Retina (tissue), 1 donor: ENCODE results near the gene CDH13.
A peak's percentile ranks its signal among the peaks of the same experiment; 100 is the strongest.

Experiments
- DNase-seq: peaks from one replicate; pipeline ENCODE4 v3.0.0-alpha.2; 2016

Gene CDH13

DNA sequence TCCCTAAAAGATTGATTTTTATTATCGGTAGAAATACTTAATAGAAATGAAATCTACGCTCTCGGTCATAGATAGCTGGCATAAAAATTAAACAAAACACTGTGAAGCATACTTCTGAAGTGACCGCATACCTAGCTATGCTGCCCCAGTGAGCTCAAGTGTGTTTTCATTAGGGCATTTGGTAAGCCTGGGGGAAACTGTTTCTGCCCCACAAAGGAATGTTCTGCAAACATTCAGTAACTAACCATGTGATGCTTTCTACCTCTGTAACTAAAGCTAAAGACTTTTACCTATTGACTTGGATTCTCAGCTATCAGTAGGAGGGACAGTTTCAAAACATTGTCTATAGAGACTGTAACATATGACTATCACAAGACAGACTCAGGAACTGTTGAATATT is 1087.5 kb downstream of the CDH13 start:
- no peak for DNase-seq

DNA sequence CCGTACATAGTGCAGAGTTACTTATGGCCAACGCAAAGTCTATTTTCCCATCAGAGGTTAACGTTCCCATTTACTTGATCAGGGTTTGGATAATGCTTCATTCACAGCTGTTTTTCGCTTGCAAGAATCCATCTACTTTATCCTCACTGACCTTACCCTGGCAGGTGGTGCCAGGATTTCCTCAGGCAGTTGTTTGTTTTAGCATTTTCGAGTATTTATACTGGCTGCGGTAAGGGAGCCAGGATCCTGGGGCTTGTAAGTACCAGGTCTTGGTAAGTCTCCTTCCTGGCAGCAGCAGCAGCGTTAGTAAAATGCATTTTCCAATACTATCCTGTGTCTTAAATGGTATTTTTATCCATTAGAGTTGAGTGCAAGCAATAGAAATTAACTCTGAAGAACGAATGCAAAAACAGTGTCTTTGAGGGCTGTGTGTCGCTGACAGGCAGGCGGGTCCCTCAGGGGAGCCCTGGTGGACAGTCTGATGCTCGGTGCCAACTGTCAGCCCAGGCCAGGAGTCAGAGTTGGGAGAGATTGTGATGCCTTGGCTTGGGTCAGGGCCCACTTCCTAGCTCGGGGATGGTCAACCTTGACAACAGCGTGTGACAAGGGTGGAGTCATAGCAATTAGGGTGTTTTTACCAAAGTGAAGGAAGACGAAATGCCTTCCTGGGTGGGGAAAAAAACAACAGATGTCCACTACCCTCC is 1088.6 kb downstream of the CDH13 start:
- DNase-seq, result peak; percentile 15

DNA sequence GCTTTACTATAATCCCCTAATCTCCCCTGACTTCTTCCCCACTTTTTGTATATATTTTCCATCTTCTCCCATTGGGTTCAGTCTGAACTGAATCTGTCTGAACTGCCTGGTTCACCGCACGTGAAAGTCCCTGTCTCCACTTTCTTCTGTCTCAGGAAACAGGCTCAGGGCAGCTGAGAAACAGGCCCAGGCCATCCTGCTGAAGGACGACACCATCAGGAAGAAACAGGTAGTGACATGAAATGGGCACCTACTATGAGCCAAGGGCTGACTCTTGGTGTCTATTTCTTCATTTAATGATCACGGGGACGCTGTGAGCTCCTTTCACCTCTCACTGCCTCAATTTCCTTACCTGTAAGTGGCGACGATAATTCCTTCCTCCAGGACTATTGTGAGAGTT is 1090.5 kb downstream of the CDH13 start:
- no peak for DNase-seq

DNA sequence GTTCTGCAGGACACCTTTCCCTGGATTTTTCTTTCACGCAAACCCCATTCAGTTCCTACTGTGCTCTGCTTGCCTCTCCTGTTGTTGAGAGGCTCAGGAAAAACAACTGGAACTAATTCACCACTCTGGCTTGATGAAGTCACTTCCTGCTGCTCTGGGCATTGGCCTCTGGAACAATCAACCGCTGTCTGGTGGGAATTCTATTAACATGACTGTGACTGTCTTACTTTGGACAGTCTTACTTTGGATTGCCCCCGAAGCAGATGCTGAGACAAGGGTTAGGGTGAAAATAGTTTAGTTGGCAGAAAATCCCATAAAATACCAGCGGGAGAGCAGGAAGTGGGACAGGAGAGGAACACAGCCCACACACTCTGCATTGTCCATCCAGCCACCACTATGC is 1091.0 kb downstream of the CDH13 start:
- DNase-seq, result no peak

DNA sequence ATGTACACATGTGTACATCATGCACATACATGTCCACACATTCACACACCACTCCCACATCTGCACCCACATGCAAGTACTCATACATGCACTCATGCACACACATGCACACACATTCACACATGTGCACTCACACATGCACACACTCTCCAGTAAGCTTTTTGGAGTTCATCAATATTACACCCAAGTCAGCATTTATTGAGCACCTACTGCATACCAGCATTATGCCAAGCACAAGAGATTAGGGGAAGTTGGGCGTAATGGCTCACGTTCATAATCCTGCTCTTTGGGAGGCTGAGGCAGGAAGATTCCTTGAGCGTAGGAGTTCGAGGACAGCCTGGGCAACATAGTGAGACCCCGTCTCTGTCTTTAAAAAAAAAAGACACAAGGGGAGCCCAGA is 1093.4 kb downstream of the CDH13 start:
- DNase-seq, result no peak

DNA sequence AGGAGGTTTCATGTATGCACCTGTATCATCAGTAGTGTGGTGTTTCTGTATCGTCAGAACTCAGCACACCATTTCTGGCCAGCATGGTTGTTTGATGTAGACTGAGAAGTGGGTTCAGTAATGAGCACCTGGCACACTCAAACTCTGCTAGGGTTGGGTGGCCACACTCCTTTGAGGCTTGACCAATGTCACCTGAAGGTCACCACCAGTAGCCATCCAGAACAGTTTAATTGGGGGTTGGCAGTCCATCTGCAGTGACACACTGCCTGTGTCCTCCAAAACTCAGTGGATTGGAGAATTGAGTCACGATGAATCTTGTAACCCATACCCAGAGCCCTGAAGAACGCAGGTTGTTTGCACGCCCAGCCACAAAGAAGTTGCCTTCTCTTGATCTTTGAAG is 1094.2 kb downstream of the CDH13 start:
- DNase-seq, result no peak

DNA sequence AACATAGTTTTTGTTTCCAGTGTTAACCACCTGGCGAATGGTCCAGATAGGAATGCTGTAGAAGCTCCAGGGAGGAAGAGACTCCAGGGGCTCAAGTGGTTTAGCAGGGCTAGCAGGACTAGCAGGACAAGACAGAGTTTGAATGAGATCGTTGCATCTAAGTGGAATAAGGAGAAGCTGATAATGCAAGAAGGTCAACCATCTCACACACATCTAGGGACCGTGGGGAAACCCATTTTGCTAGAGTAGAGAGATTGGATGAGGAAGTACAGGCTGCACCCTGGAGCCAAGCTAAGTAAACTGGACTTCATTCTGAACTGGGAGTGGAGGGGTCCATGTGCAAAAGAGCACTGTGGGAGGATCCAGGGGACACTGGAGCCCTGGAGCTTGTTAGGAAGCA is 1094.9 kb downstream of the CDH13 start:
- DNase-seq, result no peak

DNA sequence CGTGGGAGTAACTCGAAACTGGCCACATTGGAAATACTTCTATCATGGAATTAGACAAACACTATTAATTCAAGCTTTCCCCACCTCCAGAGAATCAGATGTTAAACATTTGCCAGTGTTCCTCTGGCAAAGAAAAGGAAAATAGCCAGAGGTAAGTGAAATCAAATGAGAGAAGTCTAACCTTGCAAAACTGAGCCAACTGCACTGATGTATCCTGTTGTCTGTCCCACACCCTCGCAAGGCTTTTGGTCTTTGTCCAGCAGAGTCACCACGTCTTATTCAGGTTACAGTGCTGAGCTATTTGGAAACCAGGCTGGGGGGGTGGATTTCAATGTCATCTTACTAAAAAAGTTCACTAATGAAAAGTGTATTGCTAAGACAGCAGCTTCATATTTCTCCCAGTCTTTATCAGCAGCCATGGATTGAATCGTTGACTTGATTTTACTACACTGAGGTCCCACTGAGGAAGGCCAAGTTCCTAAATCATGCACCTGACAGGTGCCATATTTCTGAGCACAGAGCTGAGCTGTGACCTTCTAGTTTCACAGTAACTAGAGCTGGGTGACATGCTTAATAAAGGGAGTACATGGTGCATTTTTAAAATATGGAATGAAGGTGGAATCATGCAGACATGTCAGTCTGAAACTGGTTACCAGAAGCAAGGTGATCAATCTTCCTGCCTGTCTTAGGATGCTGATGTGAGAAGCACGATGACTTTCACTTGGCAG is 1095.9 kb downstream of the CDH13 start:
- DNase-seq, result no peak

DNA sequence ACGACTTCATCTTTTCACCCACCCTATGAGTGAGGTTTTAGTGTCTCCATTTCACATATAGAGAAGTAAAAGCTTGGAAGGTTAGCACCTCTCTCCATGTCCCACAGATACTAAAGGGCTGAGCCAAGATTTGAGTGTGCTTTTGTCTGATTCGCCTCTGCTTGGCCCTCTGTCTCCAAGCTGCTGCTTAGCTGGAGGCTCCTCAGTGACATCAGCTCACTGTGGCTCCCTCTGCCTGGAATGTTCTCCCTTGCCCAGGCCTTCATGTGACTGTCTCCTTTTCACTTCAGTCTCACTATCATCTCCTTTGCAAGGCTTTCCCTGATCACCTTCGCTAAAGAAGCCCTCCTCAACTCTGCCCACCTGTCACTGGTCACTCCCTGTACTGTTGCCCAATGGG is 1096.5 kb downstream of the CDH13 start:
- no peak for DNase-seq

DNA sequence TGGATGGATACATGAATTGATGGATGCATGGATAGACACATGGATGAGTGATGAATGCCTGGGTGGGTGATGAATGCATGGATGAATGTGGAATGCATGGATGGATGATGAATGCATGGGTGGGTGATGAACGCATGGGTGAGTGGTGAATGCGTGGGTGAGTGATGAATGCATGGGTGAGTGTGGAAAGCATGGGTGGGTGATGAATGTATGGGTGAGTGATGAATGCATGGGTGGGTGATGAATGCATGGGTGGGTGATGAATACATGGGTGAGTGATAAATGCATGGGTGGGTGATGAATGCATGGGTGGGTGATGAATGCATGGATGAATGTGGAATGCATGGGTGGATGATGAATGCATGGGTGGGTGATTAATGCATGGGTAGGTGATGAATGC is 1097.1 kb downstream of the CDH13 start:
- DNase-seq, result no peak

DNA sequence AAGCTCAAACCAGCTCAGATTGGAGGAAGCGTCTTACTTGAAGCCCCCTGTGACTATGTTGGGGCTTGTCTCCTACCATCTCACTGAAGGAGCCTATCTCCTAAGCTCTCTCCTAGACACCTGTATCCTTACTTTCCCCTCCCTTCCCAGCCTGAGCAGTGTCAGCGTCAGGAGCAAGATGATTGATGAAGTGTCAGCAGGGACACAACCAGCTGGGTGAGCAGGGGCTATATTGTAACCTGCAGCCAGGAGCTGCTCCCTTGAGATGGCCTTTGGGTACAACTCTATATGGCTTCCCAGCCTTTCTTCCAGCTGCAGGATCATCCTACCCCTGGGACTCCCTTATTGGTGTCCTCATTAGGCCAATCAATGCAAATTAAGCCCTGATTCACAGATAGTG is 1097.8 kb downstream of the CDH13 start:
- no peak for DNase-seq

DNA sequence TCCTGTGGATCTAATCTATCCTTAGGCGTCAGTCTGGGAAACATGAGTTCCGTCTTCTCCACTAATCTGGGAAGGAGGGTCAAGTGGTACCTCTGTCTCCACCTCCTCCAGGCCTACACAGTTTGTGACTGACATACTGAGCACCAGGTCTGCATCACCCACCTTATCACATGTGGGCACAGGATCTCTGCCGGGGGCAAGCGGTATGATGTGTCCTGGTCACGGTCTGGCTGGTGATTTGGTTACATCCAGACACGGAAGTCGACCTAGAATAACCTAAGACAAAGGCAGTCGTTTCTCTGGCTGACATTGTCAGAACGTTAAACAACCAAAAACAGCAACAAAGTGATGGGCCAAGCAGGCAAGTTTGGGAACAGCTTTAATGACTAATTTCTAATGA is 1098.5 kb downstream of the CDH13 start:
- no peak for DNase-seq

DNA sequence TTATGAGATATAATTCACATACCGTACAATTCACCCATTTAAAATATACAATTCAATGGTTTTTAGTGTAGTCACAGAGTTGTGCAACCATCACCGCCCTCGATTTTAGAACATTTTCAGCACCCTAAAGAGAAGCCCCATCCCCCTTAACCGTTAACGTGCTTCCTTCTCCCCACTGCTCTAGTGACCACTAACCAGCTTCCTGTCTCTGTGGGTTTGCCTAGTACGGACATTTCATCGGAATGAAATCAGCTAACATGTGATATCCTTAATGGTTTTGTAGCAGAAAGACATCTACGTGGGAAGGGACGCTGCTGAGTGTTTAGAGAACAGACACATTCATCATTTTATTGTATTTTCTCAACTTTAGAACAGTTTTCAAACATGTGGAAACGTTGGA is 1100.2 kb downstream of the CDH13 start:
- no peak for DNase-seq

DNA sequence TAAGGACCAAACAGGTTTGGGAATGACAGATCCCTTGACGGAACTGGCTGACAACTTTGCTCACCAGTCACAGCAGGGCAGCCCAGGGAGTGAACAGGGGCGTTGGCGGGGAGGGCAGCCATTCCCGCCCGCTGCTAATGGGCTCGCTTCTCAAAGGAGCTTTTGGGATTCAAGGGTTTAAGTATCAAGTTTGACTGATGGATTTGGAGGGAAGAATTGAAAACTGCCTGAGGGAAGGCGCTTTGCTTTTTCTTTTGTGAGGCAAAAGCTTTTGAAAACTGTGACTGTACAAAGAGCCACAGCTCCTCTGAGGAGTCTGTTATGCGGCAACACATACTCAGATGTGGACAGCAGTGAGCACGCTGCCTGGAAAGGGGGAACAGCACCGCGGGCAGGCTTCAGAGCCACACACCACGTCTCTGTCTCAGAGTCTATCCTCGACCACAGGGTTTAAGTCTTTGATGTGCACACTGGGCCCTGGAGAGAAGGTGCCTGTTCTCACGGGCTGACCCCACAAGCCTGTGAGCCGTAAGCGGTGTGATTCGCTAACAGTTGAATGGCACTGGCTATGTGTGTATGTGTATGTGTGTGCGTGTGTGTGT is 1101.1 kb downstream of the CDH13 start:
- no peak for DNase-seq

DNA sequence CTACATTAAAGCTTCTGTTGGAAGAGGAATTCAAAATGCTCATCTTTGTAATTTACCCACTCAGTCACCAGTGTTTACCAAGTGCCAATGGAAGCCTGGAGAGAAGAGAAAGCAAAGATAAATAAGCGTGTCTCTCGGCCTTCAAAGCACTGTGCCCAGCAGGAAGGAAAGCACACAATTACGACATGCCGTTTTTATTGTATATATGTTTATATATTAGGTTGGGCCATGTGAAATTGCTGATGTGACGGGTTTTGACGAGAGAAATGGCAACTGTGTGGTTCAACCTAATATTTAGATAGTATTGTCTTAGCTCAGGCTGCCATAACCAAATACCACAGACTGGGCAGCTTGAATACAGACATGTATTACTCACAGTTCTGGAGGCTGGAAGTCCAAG is 1101.7 kb downstream of the CDH13 start:
- DNase-seq, result no peak

DNA sequence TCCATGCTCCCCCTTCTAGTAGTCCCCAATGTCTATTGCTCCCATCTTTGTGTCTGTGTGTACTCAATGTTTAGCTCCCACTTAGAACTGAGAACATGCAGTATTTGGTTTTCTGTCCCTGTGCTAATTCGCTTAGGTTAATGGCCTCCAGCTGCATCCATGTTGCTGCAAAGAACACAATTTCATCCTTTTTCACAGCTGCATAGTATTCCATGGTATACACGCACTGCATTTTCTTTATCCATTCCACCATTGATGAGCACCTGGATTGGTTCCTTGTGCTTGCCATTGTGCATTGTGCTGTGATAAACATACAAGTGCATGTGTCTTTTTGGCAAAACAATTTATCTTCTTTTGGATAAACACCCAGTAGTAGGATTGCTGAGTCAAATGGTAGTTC is 1104.0 kb downstream of the CDH13 start:
- DNase-seq, result no peak

DNA sequence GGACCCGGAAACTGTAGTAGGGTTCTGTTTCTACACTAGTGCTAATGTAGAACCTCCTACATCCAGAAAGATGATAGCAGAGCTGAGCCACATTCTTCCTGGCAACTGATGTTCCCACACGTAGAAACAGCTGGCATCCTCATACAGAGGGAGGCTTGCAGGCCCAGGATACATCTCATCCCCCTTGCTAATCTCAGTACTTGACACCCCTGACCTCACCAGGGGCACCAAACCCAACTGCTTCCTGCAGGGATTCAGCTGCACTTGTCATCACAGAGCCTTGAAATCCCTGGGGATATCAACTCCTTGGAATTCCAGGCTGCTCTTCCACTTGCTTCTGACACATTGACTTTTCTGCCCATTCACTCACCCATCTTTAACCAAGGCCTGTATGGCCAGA is 1105.8 kb downstream of the CDH13 start:
- DNase-seq, result no peak

DNA sequence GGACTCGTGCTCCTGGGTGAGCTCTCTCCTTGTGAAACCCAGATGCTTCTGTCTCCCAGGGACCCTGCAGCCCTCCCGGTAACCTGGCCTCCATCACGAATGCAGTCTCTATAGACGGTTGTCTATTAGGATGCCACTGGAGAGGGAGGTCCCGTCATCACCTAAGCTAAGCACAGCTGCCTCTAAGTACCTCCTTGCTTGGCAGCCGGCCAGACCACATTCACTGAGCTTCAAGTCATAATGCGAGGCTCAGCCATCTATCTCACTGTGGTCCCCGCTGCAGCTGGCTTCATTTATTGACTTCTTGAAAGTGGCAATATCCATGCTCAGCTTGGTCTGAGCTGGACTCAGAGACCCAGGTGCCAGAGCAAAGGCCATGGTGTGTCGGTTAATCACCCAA is 1106.5 kb downstream of the CDH13 start:
- no peak for DNase-seq

DNA sequence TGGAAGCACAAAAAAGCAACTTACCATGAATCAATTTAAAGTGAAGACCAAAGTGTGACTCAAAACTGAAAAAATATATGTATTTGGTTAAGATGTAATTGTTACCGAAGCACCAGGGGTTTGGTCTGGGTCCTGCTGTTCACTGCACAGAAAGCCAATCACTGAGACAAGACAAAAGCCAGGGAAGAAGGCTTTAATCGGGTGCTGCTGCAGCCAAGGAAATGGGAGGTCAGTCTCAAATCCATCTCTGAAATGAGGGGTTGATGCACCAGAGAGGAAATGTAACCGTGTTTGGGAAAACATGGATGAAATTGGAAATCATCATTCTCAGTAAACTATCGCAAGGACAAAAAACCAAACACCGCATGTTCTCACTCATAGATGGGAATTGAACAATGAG is 1107.4 kb downstream of the CDH13 start:
- no peak for DNase-seq

DNA sequence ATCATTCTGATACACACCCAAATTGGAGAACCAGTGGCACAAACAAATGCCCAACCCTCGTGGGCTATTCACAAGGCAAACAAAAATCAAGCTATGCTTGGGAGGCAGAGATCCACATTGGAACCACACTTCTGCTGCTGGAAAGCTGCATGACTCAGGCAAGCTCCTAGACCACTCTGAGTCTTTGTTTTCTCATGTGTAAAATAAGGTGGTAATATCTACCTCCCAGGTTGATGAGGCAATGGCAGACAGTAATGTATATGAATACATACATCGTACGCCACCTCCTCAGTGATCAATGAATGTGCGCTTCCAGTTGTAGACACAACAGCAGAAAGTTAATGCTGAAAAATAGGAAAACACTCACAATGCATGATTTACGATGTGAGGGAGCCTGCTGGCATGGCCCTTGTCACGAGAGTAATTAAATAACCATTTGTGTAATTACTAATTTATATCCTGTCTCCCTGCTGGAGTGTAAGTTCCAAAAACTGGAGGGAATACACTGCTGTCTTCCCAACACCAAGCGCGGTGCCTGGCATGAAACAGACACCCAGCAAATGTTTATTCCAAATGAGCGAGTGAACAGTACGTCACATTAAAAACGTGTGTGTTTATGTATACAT is 1111.1 kb downstream of the CDH13 start:
- DNase-seq, result no peak

DNA sequence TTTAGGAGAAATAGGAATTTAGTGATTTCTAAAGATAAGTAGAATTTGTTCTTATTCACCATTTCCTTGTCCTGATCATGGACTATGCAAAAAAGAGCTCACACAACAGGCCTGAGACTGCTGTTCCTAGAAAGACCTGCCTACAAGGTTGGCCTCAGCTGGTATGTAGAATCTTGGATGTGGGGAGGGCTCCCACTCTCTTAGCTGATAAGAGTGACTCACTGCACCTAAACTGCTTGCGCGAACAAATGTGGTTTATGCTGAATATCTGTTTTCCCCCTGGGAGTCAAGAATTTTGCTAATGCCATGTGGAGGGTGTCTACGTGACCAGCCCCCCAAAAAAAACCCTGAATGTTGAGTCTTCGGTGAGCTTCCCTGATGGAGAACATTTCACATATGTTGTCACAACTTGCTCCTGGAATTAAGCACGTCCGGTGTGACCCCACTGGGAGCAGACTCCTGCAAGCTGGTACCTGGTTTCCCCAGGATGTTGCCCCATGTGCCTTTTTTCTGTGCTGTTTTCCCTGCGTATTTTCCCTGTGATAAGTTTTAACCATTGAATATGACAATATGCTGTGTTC is 1112.2 kb downstream of the CDH13 start:
- DNase-seq, result no peak

DNA sequence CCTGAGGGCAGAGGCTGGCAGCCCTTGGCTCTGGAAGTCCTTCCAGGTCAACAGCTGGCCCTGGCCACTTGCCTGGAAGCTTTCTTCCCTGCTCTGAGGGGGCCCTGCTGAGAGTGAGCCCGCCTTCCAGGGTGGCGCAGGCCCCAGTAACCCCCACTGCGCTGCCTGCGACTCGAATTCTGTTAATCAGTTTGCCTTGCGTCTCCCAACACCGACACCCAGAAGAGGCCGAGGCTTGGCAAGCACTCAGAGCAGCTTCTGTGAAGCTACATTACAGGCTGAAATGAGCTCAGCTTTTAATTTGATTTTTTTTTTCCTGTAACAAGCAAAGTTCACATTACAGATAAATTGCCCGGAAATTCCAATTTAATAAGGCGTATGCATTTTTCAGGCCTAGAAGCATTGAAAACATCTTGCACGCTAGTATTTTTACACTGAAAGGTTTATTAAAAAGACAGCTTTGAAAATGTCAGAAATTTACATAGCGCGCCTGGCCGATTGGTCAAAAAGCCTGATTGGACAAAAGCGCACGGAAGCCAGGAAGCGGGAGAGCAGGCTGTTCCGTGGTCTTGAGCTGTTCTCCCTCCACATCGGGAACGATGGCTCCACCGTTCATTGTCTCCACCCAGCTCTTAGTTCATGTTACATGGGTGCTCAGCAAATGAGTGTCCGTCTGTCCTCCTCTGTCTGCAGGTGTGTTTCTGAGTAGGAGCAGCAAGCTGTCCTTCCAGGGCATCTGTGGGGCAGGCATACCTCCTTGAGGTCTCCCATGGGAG is 1115.5 kb downstream of the CDH13 start:
- DNase-seq, result peak; percentile 25

DNA sequence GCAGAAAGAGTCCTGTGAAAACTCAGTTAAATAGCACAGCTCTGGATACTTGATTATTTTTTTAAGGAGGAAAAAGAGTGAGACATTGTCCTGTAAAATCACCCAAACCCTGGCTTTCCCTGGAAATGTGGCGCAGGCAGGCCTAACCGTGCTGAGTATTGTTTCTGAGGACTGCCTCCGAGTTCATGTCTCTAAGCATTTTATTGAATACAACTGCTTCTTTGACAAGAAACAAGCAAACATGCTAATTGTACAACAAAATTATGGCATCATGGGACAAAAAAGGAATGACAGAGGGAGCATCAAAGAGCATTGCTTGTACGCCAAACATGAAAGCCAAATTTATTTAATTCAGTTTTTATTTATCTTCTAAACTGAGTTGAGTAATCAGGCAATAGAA is 1116.5 kb downstream of the CDH13 start:
- no peak for DNase-seq
